HepG2 (cell line): ENCODE results near the gene RAB43. TPM values are rescaled to one million over a fixed set of nuclear protein-coding genes. Genes with fewer than 3 reads are reported as not detected.

Experiments
- ATAC-seq: fragments of 200-7000 bp; cut with Tn5 transposase; 3 replicates; pipeline ENCODE4 v1.9.1; 2020; ENCODE audit warnings: mild to moderate bottlenecking, moderate library complexity
- BruUV-seq: library from RNA; stranded (reverse); fragments of 400-500 nt; replicated peaks from 2 replicates; lab custom pipeline; 2021; lab: Mats Ljungman, UMichigan
- CTCF ChIA-PET: fragments of 300-600 bp; formaldehyde crosslinking; extraction: SDS; loops from one replicate; lab custom pipeline; 2021; ENCODE audit warnings: low total read pairs, inconsistent platforms, low intra/inter-chr PET ratio; lab: Yijun Ruan, JAX
- POLR2A ChIA-PET: fragments of 350-600 bp; sonication (Branson Sonifier 250); formaldehyde crosslinking; loops from one replicate; lab custom pipeline; 2020; ENCODE audit warnings: antibody characterized with exemption, inconsistent platforms; lab: Yijun Ruan, JAX
- DNase-seq: peaks from one replicate; pipeline ENCODE4 v3.0.0-alpha.2; 2015; ENCODE audit warnings: low spot score
- FAIRE-seq: peaks from 3 replicates; lab custom pipeline; 2011; peaks lifted over from hg19 to GRCh38; lab: Jason Lieb, UNC
- H2AFZ ChIP-seq: one replicate; pipeline ENCODE4 v1.6.1; 2011; ENCODE audit warnings: low read length, inconsistent platforms
- H3K27ac ChIP-seq: fragments of 300-600 bp; 3 replicates; pipeline ENCODE4 v1.8.0; 2011; ENCODE audit warnings: mixed run types, mild to moderate bottlenecking, mixed read lengths, low read length, inconsistent platforms; ENCODE audit not compliant: insufficient read depth; ENCODE audit errors: extremely low read length
- H3K27me3 ChIP-seq, 2 experiments: fragments of 200-600 bp in 1 of 2; 2 replicates in 1 of 2; 3 replicates in 1 of 2; pipeline versions ENCODE4 v1.6.0 to v1.8.0; 2011; ENCODE audit warnings: low read length in 2 of 2, mild to moderate bottlenecking in 2 of 2, moderate library complexity in 2 of 2, inconsistent platforms in 1 of 2; ENCODE audit not compliant: insufficient read depth in 2 of 2, control insufficient read depth in 1 of 2
- H3K36me3 ChIP-seq, 2 experiments: fragments of 200-600 bp in 1 of 2; replicated peaks in 1 of 2; 2 replicates in 1 of 2; 3 replicates in 1 of 2; pipeline versions ENCODE4 v1.5.1 to v1.8.0; 2011; ENCODE audit warnings: low read length in 2 of 2, inconsistent platforms in 1 of 2; ENCODE audit not compliant: insufficient read depth in 2 of 2, control insufficient read depth in 1 of 2
- H3K4me1 ChIP-seq: 2 replicates; pipeline ENCODE4 v1.5.1; 2012; ENCODE audit warnings: low read length, inconsistent platforms; ENCODE audit not compliant: insufficient read depth
- H3K4me2 ChIP-seq: 2 replicates; pipeline ENCODE4 v1.6.0; 2011; ENCODE audit warnings: low read depth, low read length, inconsistent platforms
- H3K4me3 ChIP-seq, 3 experiments: fragments of 200-600 bp in 1 of 3; sonication (generic), shearing (Covaris generic) in 1 of 3; replicated peaks in 1 of 3; 2 replicates each; pipeline ENCODE4 v1.5.1; 2011 to 2016; ENCODE audit warnings: low read length in 3 of 3, inconsistent platforms in 2 of 3, low read depth in 2 of 3, mild to moderate bottlenecking in 2 of 3, control low read depth in 1 of 3, mixed read lengths in 1 of 3; ENCODE audit not compliant: insufficient read depth in 1 of 3
- H3K79me2 ChIP-seq: one replicate; pipeline ENCODE4 v1.6.1; 2011; ENCODE audit warnings: low read length, inconsistent platforms; ENCODE audit not compliant: insufficient read depth
- H3K9ac ChIP-seq: 2 replicates; pipeline ENCODE4 v1.6.0; 2011; ENCODE audit warnings: mild to moderate bottlenecking, low read depth, low read length, inconsistent platforms; ENCODE audit not compliant: insufficient read depth
- H3K9me3 ChIP-seq: 2 replicates; pipeline ENCODE4 v1.5.1; 2012; ENCODE audit warnings: mild to moderate bottlenecking, low read length
- H4K20me1 ChIP-seq: 2 replicates; pipeline ENCODE4 v1.6.0; 2011; ENCODE audit warnings: inconsistent platforms, mild to moderate bottlenecking, low read length, moderate library complexity; ENCODE audit not compliant: insufficient read depth
- CHD4 ChIP-seq: fragments of 200-600 bp; sonication (generic); IDR thresholded peaks from 2 replicates; pipeline ENCODE4 v1.7.0; 2017; ENCODE audit warnings: mild to moderate bottlenecking, low read length, borderline replicate concordance
- HNRNPL ChIP-seq: fragments of 200-400 bp; formaldehyde crosslinking; IDR thresholded peaks from 2 replicates; pipeline ENCODE4 v1.6.1; 2017; ENCODE audit warnings: mild to moderate bottlenecking, low read depth, low read length
- KDM1A ChIP-seq: IDR thresholded peaks from 2 replicates; pipeline ENCODE4 v1.6.1; 2016; ENCODE audit warnings: missing compliant biosample characterization
- NFRKB ChIP-seq: fragments of 450-650 bp; IDR thresholded peaks from 2 replicates; pipeline ENCODE4 v1.6.1; 2017
- PCBP2 ChIP-seq: fragments of 200-400 bp; formaldehyde crosslinking; optimal IDR thresholded peaks from 2 replicates; pipeline ENCODE3; 2018; ENCODE audit warnings: low read length, low read depth; ENCODE audit not compliant: poor library complexity, severe bottlenecking
- PHF8 ChIP-seq: sonication (generic); formaldehyde crosslinking; IDR thresholded peaks from 2 replicates; pipeline ENCODE4 v1.5.0; 2020; ENCODE audit warnings: missing genetic modification reagents
- POLR2AphosphoS5 ChIP-seq: IDR thresholded peaks from 2 replicates; pipeline ENCODE4 v1.6.1; 2012; ENCODE audit warnings: low read depth, low read length
- RBFOX2 ChIP-seq: fragments of 200-400 bp; formaldehyde crosslinking; IDR thresholded peaks from 2 replicates; pipeline ENCODE4 v1.6.1; 2017; ENCODE audit warnings: low read depth, mild to moderate bottlenecking, low read length
- RXRA ChIP-seq: sonication (generic); formaldehyde crosslinking; IDR thresholded peaks from 2 replicates; pipeline ENCODE4 v1.5.1; 2020; ENCODE audit warnings: missing genetic modification reagents
- SATB2 ChIP-seq: sonication (generic); formaldehyde crosslinking; IDR thresholded peaks from 2 replicates; pipeline ENCODE4 v1.5.0; 2020; ENCODE audit warnings: missing genetic modification reagents
- TCF7 ChIP-seq: sonication (generic); IDR thresholded peaks from 2 replicates; pipeline ENCODE4 v1.6.1; 2016; ENCODE audit warnings: antibody characterized with exemption, low read depth
- TP53 ChIP-seq: sonication (generic); formaldehyde crosslinking; conservative IDR thresholded peaks from 2 replicates; pipeline ENCODE4 v1.4.0; 2020; ENCODE audit warnings: missing genetic modification reagents
- ZFP1 ChIP-seq: IDR thresholded peaks from 2 replicates; pipeline ENCODE4 v1.6.1; 2016
- ZMYM3 ChIP-seq: sonication (generic); formaldehyde crosslinking; IDR thresholded peaks from 2 replicates; pipeline ENCODE4 v1.5.1; 2020; ENCODE audit warnings: mild to moderate bottlenecking, missing genetic modification reagents
- ZNF30 ChIP-seq: sonication (generic); formaldehyde crosslinking; IDR thresholded peaks from 2 replicates; pipeline ENCODE4 v1.5.0; 2020; ENCODE audit warnings: mild to moderate bottlenecking, missing genetic modification reagents
- ZNF367 ChIP-seq: sonication (generic); formaldehyde crosslinking; IDR thresholded peaks from 2 replicates; pipeline ENCODE4 v1.4.0; 2020; ENCODE audit warnings: missing genetic modification reagents, borderline replicate concordance
- ZNF589 ChIP-seq: sonication (generic); formaldehyde crosslinking; conservative IDR thresholded peaks from 2 replicates; pipeline ENCODE4 v1.8.0; 2022; ENCODE audit warnings: mild to moderate bottlenecking, moderate library complexity, missing genetic modification reagents
- ZNF629 ChIP-seq: sonication (generic); formaldehyde crosslinking; conservative IDR thresholded peaks from 2 replicates; pipeline ENCODE4 v1.5.0; 2020; ENCODE audit warnings: missing genetic modification reagents
- ZSCAN25 ChIP-seq: sonication (generic); formaldehyde crosslinking; IDR thresholded peaks from 2 replicates; pipeline ENCODE4 v1.8.0; 2022; ENCODE audit warnings: mild to moderate bottlenecking, missing genetic modification reagents
- in situ Hi-C: cut with HindIII; loops from 2 replicates; pipeline ENCODE4 v1.10.0; 2017; ENCODE audit warnings: low pct_unique_long_range_greater_than_20kb; ENCODE audit not compliant: extremely low pct_ligation_motif_present
- intact Hi-C: fragments of 100-400 bp; cut with micrococcal nuclease; formaldehyde crosslinking; loops from one replicate; pipeline ENCODE4 v1.10.0; 2022; ENCODE audit not compliant: unreplicated experiment
- polyA plus RNA-seq, 8 experiments: library from polyadenylated mRNA; depleted of rRNA in 3 of 8; stranded (reverse) in 7 of 8; unstranded in 1 of 8; fragments of >200 nt; fragmentation: Illumina TruSeq in 4 of 8; extraction: Trizol in 4 of 8; gene quantifications; 2 replicates each; pipeline versions ENCODE4 v1.2.1 to v1.2.3, GENCODE V29; 2011 to 2016; ENCODE audit warnings: low read depth in 4 of 8, missing spikeins in 1 of 8, mixed read lengths in 1 of 8; ENCODE audit not compliant: insufficient read depth in 1 of 8
- total RNA-seq, 5 experiments: library from RNA; depleted of rRNA; stranded (reverse); fragments of >200 nt; fragmentation: Illumina TruSeq; extraction: Trizol; gene quantifications; 2 replicates each; pipeline ENCODE4 v1.2.3, GENCODE V29; 2016; ENCODE audit warnings: low read depth in 1 of 5
- TF ChIP-seq, protein P1 (sequence below): sonication (generic); formaldehyde crosslinking; IDR thresholded peaks from 2 replicates; pipeline ENCODE4 v1.5.0; 2020; ENCODE audit warnings: missing genetic modification reagents
- TF ChIP-seq, protein P2 (sequence below): IDR thresholded peaks from 2 replicates; pipeline ENCODE4 v1.6.1; 2012; ENCODE audit warnings: low read length, improper control_type of control experiment
- TF ChIP-seq, protein P3 (sequence below): sonication (generic); formaldehyde crosslinking; IDR thresholded peaks from 2 replicates; pipeline ENCODE4 v1.4.0; 2020; ENCODE audit warnings: missing genetic modification reagents, low read depth, mild to moderate bottlenecking, borderline replicate concordance

The RAB43 gene
- total and polyA plus RNA-seq, 2 of the 13 experiments (the other 11 are each of a cell fraction or from before 2014, with no cell fraction given) = 11.8 to 18.4 TPM

DNA sequence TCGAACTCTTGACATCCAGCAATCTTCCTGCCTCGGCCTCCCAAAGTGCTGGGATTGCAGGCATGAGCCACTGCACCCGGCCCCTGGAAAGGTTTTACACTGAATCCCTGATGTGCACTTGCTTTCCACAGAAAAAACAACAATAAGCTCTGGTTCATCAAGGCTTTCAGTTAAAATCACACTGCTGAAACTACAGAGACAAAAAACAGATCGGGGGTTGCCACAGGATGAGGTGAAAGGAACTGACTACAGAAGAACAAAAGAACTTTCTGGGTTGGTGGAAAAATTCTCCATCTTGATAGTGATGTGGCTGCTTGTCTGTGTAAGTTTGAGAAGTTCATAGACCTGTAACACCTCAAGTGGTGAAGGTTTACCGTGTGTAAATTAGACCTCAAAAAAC, 2.9 kb downstream of the RAB43 start (continued):
- TF ChIP-seq RXRA (CRISPR knock-in tag) (no peak), ZSCAN25 (no peak), POLR2AphosphoS5 (no peak), ZNF589 (CRISPR knock-in tag) (no peak), ZNF367 (CRISPR knock-in tag) (no peak), TCF7 (no peak), SATB2 (CRISPR knock-in tag) (no peak)
- TF ChIP-seq, protein P1, sequence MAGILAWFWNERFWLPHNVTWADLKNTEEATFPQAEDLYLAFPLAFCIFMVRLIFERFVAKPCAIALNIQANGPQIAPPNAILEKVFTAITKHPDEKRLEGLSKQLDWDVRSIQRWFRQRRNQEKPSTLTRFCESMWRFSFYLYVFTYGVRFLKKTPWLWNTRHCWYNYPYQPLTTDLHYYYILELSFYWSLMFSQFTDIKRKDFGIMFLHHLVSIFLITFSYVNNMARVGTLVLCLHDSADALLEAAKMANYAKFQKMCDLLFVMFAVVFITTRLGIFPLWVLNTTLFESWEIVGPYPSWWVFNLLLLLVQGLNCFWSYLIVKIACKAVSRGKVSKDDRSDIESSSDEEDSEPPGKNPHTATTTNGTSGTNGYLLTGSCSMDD (CRISPR knock-in tag) = no peak
- TF ChIP-seq, protein P2, sequence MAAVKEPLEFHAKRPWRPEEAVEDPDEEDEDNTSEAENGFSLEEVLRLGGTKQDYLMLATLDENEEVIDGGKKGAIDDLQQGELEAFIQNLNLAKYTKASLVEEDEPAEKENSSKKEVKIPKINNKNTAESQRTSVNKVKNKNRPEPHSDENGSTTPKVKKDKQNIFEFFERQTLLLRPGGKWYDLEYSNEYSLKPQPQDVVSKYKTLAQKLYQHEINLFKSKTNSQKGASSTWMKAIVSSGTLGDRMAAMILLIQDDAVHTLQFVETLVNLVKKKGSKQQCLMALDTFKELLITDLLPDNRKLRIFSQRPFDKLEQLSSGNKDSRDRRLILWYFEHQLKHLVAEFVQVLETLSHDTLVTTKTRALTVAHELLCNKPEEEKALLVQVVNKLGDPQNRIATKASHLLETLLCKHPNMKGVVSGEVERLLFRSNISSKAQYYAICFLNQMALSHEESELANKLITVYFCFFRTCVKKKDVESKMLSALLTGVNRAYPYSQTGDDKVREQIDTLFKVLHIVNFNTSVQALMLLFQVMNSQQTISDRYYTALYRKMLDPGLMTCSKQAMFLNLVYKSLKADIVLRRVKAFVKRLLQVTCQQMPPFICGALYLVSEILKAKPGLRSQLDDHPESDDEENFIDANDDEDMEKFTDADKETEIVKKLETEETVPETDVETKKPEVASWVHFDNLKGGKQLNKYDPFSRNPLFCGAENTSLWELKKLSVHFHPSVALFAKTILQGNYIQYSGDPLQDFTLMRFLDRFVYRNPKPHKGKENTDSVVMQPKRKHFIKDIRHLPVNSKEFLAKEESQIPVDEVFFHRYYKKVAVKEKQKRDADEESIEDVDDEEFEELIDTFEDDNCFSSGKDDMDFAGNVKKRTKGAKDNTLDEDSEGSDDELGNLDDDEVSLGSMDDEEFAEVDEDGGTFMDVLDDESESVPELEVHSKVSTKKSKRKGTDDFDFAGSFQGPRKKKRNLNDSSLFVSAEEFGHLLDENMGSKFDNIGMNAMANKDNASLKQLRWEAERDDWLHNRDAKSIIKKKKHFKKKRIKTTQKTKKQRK = no peak

DNA sequence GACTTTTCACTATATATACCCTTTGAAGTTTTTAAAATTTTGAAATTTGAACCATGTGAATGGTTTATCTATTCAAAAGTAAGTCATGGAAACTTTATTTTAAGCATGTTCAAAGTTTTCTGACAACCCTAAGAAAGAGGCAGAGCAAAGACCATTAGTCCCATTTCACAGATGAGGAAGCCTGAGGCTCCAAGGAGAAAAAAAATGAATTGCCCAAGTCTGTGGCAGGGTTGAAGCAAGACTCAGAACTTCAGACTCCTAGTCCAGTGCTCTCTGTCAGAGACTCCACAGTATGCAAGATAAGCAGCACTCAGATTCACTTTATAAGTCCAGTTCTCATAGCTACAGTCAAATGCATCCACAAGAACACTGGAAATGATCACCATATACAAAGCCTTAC, 4.5 kb downstream of the RAB43 start:
- CTCF ChIA-PET = no interaction called here
- DNase-seq (no peak), ATAC-seq (no peak), FAIRE-seq (no peak)
- H3K9ac ChIP-seq = no peak overlapping the region
- POLR2A ChIA-PET = interaction anchor here (0.9 to 1.1 kb wide), 2 partner anchors 9 to 20 kb away, joined by 3 read pairs; no protein-coding TSS in a partner anchor
- peaks cover 25% of the 10 kb centered on the region for H4K20me1 ChIP-seq
- no peak overlapping the region for H2AFZ ChIP-seq
- no peaks in the 10 kb centered on the region; a peak in 1 of 5 replicates for H3K27me3 ChIP-seq
- H3K4me2 ChIP-seq = peak overlapping the region; percentile 60
- H3K79me2 ChIP-seq = peaks cover 68% of the 10 kb centered on the region
- H3K27ac ChIP-seq = peak overlapping the region; percentile 57
- in situ Hi-C loops (no loop called here), intact Hi-C loops (loop anchor here (5.0 kb wide), 2 partner anchors 65 kb away; partner anchors contain the start of gene CNBP)
- peaks cover 61% of the 10 kb centered on the region for H3K4me1 ChIP-seq
- no TSS peak for BruUV-seq
- H3K9me3 ChIP-seq = no peaks in the 10 kb centered on the region
- H3K36me3 ChIP-seq = peaks cover 5 to 19% of the 10 kb centered on the region in 2 experiments; a peak in 4 of 5 replicates
- TF ChIP-seq KDM1A = peak; percentile 76; the same call in 1 of the 2 replicates
- TF ChIP-seq ZMYM3 (CRISPR knock-in tag) = 0 out of 2 replicates have a peak, but pooled peaks have one; percentile 59
- peak; percentile 47; the same call in 1 of the 2 replicates for TF ChIP-seq RBFOX2
- TF ChIP-seq PCBP2 = no peak
- no peak for TF ChIP-seq PHF8 (CRISPR knock-in tag)
- TF ChIP-seq, protein P3, sequence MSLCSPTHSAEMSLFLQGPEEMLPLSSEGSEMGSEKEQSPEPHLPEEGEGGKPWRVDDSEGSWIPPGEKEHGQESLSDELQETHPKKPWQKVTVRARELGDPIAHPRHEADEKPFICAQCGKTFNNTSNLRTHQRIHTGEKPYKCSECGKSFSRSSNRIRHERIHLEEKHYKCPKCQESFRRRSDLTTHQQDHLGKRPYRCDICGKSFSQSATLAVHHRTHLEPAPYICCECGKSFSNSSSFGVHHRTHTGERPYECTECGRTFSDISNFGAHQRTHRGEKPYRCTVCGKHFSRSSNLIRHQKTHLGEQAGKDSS = 0 out of 2 replicates have a peak, but pooled peaks have one; percentile 28
- TF ChIP-seq ZFP1 (CRISPR knock-in tag) = no peak
- TF ChIP-seq TP53 (CRISPR knock-in tag) = no peak
- TF ChIP-seq ZNF629 (CRISPR knock-in tag) = peak; percentile 94
- peak; percentile 75; the same call in 1 of the 2 replicates for TF ChIP-seq CHD4
- no peak for TF ChIP-seq NFRKB
- no peak for TF ChIP-seq ZNF30
- TF ChIP-seq HNRNPL = no peak
- no peak overlapping the region; a peak in 1 of 6 replicates for H3K4me3 ChIP-seq
